Activated naive CD8-positive, alpha-beta T cell treated with anti-CD3 and anti-CD28 coated beads, Interleukin-2, amount 10 ng/mL, durations not matched to agents 7 days and 5 days (primary cell): ENCODE measurements around the gene CLPSL1. TPM values are rescaled to one million over a fixed set of nuclear protein-coding genes. Genes with fewer than 3 reads are reported as not detected.

Experiments
- ATAC-seq: fragments of 150-1000 bp; cut with Tn5 transposase; one replicate; pipeline ENCODE4 v1.10.0; 2021; ENCODE audit warnings: low read depth, moderate library complexity
- POLR2A ChIA-PET: fragments of 350-600 bp; sonication (Branson Sonifier 250); formaldehyde crosslinking; loops from one replicate; lab custom pipeline; 2021; ENCODE audit warnings: antibody characterized with exemption; lab: Charles Lee
- DNase-seq: peaks from one replicate; pipeline ENCODE4 v3.0.0; 2021
- H3K27ac Mint-ChIP-seq: one replicate; pipeline ENCODE4 v1.8.0; 2022; ENCODE audit warnings: mild to moderate bottlenecking, mixed read lengths
- H3K27me3 Mint-ChIP-seq: one replicate; pipeline ENCODE4 v1.8.0; 2022; ENCODE audit warnings: mild to moderate bottlenecking, moderate library complexity, mixed read lengths
- H3K36me3 Mint-ChIP-seq: one replicate; pipeline ENCODE4 v1.8.0; 2021; ENCODE audit warnings: mild to moderate bottlenecking, mixed read lengths
- H3K4me1 Mint-ChIP-seq: one replicate; pipeline ENCODE4 v1.8.0; 2021; ENCODE audit warnings: mixed read lengths
- H3K4me3 Mint-ChIP-seq: one replicate; pipeline ENCODE4 v1.8.0; 2022; ENCODE audit warnings: mild to moderate bottlenecking, moderate library complexity, mixed read lengths
- H3K9me3 Mint-ChIP-seq: one replicate; pipeline ENCODE4 v1.8.0; 2021; ENCODE audit warnings: mixed read lengths
- total RNA-seq, 2 experiments: library from RNA; stranded (reverse); gene quantifications; one replicate each; pipeline ENCODE4 v1.2.3, GENCODE V29; 2021

The CLPSL1 gene
- total RNA-seq, 2 experiments from 2014 or later = not detected

DNA sequence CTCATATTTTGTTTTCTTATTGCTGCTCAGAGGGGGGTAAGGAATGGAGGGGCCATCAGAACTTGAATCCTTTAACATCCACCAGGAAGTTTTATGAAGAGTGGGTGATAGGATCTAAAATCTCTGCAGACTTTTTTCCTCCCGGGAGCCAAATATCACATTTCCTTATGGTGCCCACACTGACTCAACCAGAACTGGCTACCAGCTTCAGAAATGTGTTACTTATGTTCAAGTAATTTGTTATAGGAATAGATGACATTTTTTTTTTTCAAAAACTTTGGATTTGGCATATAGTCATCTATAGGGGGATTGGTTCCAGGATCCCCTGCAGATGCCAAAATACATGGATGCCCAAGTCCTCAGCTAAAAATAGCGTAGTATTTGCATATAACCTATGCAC, 42.8 kb downstream of the CLPSL1 start:
- Mint-ChIP-seq H3K36me3 (no peaks in the 10 kb centered on the region), H3K4me1 (no peaks in the 10 kb centered on the region), H3K27me3 (no peaks in the 10 kb centered on the region), H3K4me3 (no peak overlapping the region), H3K27ac (no peak overlapping the region), H3K9me3 (no peaks in the 10 kb centered on the region)
- POLR2A ChIA-PET = no interaction called here
- DNase-seq = no peak
- ATAC-seq = no peak

GRCh38 chr6:35824552-35825192, 43.9 kb downstream of the CLPSL1 start:
- H3K4me3 Mint-ChIP-seq = no peak overlapping the region
- POLR2A ChIA-PET = no interaction called here
- no peaks in the 10 kb centered on the region for H3K4me1 Mint-ChIP-seq
- H3K27ac Mint-ChIP-seq = no peak overlapping the region
- DNase-seq = no peak
- peaks cover 1% of the 10 kb centered on the region for H3K9me3 Mint-ChIP-seq
- ATAC-seq = no peak
- no peaks in the 10 kb centered on the region for H3K27me3 Mint-ChIP-seq
- peaks cover 1% of the 10 kb centered on the region for H3K36me3 Mint-ChIP-seq

GRCh38 chr6:35829306-35829705, 48.5 kb downstream of the CLPSL1 start:
- POLR2A ChIA-PET = no interaction called here
- no peaks in the 10 kb centered on the region for H3K27me3 Mint-ChIP-seq
- H3K36me3 Mint-ChIP-seq = peaks cover 17% of the 10 kb centered on the region
- H3K9me3 Mint-ChIP-seq = peaks cover 2% of the 10 kb centered on the region
- no peak overlapping the region for H3K4me3 Mint-ChIP-seq
- no peak for DNase-seq
- H3K4me1 Mint-ChIP-seq = no peaks in the 10 kb centered on the region
- no peak for ATAC-seq
- no peak overlapping the region for H3K27ac Mint-ChIP-seq

DNA sequence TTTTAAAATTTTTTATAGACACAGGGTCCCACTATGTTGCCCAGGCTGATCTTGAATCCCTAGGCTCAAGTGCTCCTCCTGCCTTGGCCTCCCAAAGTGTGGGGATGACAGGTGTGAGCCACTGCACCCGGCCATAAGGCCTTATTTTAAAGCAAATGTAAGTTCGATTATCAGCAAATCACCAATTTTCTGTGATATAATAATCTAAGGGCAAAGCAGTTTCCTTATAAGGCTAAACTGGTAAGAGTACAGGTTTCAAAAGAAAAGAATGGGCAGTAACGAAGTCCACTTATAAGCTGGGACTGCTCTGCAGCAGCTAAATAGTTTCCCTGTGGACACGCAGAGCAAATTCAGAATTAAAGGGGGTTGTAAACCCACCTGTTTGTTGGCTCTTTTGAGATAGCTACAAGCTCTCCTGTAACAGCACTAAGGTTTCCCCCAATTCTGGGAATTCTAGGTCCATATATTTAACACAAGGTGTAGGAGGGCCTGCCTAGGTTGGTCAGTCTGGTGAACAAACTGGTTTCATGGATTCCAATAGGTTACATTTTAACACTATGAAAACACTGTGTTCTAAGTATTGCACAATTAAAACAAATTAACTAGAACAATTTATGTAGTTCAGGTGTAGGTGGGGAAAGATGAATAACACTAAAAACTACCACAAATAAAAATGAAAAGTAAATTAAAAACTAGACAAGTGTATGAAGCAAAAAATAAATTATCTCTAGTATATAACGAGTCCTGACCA, 50.6 kb downstream of the CLPSL1 start:
- POLR2A ChIA-PET = no interaction called here
- Mint-ChIP-seq H3K27me3 (no peaks in the 10 kb centered on the region), H3K4me1 (no peaks in the 10 kb centered on the region), H3K36me3 (peaks cover 29% of the 10 kb centered on the region), H3K27ac (no peak overlapping the region), H3K9me3 (peaks cover 2% of the 10 kb centered on the region), H3K4me3 (no peak overlapping the region)
- DNase-seq = no peak
- ATAC-seq = no peak

- no peak overlapping the region for H3K4me3 Mint-ChIP-seq
- POLR2A ChIA-PET = no interaction called here
- H3K27me3 Mint-ChIP-seq = no peaks in the 10 kb centered on the region
- peaks cover 2% of the 10 kb centered on the region for H3K9me3 Mint-ChIP-seq
- no peak for ATAC-seq
- H3K27ac Mint-ChIP-seq = no peak overlapping the region
- peaks cover 32% of the 10 kb centered on the region for H3K36me3 Mint-ChIP-seq
- no peak for DNase-seq
- no peaks in the 10 kb centered on the region for H3K4me1 Mint-ChIP-seq
Observed at GRCh38 chr6:35833536-35833935, 52.7 kb downstream of the CLPSL1 start.

Other genes with a start within 250 kb of the CLPSL1 start
- 10 to 100 TPM; 78.6 to 79.8 TPM for gene FKBP5, start 92.1 kb upstream of the CLPSL1 start, total RNA-seq
- gene ARMC12, start 44.0 kb upstream of the CLPSL1 start, total RNA-seq = under 1 TPM; 0.85 to 0.97 TPM
- not detected for gene CLPSL2, start 4.4 kb upstream of the CLPSL1 start, total RNA-seq
- gene CLPS, start 16.3 kb downstream of the CLPSL1 start, total RNA-seq = not detected
- not detected for gene LHFPL5, start 24.3 kb downstream of the CLPSL1 start, total RNA-seq
- gene SRPK1, start 140.1 kb downstream of the CLPSL1 start, total RNA-seq = 10 to 100 TPM; 69.1 to 73.6 TPM
- gene SLC26A8, start 243.6 kb downstream of the CLPSL1 start, total RNA-seq = not detected
- 10 to 100 TPM; 57.3 to 62.2 TPM for gene MAPK14, start 246.8 kb downstream of the CLPSL1 start, total RNA-seq